Measurements from ENCODE around the gene ROBO3.

Gene ROBO3

DNA sequence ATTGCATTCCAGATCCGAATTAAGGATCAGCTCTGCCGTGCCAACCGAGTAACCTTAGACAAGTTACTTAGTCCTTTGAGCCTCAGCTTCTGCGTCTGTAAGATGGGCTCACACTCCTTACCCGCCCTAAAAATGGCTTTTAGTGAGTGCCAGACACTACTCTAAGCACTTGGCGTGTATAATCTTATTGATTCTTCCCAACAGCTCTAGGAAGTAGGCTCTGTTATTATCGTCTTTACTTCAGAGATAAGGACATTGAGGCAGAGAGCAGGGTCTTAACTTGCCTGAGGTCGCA lies 21.7 kb upstream of the ROBO3 start:
- no peak for DNase-seq

- no peak for DNase-seq
Observed at GRCh38 chr11:124844664-124845079, 20.6 kb upstream of the ROBO3 start.

DNA sequence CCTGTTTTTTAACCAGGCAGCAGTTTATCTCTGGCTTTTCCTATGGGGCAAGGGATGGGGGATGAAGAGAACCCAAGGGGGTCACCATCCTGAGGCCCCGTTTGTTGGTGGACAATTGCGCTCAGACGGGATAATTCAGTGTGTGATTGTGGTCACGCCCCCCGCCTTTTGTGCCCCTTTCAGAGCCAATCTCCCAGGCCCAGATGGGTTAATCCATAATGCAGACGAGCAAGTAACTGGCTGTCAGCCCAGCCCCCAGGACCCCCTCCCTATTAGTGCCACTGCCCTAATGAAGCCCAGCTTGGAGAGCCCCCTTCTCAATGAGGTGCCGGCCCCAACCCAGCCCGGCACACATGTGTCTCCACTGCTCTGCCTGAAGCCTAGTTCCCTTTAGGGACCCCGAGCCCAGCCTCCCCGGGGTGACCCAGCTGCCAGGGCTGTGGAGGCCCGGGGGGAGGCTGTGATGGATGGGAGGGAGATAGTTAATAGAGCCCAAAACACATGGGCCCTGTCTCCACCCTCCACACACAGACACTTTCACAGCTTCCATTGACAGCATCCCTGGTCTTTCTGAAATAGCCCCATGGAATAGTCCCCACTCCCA lies 19.1 kb upstream of the ROBO3 start:
- no peak for DNase-seq

DNA sequence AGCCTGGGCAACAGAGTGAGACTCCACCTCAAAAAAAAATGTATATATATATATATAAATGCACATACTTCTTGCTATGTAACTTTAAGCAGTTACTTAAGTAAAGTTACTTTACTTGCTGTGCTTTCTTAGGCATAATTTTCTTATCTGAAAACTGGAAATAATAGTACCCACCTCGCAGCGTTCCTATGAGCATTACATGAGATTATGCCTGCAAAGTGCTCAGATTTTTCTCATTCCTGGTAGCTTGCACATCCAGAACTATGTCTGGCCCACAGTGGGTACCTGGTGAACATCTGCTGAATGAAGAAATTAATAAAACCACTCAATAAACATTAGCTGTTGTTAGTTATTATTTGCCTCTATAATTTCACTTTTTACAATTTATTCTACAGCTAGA lies 6.1 kb upstream of the ROBO3 start:
- no peak for DNase-seq

DNA sequence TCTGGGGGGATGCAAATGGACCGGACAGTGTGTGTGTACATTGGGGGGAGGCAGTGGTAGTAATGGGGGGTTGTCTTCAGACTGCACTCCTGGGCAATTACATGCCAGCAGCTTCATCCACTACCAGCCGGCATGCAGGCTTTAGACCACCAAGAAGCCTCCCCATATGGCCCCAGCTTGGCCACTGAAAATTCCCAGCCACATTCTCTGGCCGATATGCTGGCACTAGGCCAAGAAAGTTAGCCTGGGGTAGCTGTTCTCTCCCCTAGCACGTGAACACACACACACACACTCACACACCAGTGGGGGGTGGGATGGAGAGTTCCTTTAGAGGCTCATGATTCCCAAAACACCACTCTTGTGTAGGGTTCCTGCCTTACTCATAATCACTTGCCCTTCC lies 3.6 kb upstream of the ROBO3 start:
- DNase-seq: no peak

DNA sequence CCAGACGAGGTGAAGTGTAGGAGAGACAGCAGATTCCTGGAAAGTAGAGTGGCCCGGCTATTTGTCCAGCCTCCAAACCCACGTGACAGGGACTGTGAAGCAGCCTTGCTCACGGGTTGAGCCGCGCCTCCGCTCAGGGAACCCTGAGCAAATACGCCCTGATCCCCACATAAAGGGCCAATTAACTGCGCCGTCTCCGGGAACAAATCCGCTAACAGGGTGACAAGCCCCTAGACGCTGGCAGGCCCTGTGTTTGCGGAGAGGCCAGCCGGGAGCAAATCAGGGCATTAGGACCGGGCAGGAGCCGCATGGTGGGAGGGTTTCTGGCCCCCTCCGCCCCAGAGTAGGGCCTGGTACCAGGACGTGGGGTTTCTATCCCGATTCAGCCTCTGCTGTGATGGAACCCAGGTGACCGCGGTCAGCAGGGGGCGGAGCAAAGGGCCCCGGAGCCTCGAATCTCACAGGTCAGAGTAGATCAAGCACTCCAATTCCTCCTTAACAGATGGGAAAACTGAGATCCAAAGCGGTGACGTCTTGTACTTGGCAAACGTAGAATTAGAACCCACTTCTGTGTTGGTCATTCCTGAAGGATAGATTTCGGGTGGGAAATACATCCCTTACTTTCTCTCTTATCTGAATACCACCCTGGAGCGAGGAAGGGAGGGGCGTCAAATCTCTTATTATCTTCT lies 2.0 kb upstream of the ROBO3 start:
- no peak for DNase-seq

DNA sequence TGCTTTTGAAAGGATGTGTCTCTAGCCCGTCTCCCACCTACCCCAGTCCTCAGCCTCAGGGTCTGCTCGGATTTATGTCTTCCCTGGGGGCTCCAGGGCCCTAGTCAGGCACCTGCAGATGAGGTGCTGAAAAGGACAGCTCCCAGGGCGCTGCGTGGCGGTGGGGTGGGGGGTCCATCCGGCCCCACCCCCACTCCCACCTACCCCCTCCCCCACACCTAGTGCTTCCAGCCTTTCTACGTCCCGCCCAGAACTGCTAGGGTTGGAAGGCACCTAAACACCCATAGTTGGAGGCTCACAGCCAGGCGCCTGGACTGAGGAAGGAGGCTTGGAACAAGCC lies 1.4 kb upstream of the ROBO3 start:
- no peak for DNase-seq

DNA sequence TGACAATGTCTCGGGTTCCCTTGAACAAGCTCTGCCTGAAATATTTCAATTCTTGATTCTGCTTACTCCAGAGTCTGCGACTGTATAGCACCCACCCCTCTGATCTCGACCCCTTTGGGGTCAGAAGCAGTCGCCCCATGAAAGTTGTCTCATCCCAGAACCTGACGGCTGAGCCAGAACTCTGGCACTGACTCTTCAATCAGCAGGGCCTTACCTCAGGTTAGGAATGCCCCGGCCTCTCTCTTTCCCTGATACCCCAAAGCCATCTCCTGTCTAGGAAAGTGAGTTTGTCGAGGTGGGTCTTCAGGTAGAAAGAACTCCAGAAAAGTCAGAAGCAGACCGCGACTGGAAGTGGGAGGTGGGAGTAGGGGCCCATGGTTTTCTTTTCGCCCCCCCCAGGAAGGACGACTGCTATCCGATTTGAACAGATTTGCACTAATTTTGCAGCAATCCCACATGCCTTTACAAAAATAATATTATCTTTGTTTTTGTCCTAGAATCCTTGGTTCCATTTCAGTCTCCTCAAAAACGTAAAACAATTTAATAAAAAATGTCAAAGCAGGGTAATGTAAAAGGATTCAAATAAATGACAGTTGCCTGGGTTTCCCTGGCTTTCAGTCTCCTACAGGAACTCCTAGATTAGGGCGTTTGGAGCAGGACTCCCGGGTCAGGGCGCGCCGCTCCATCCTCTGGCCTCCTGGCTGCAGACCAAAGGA lies 898 bp upstream of the ROBO3 start:
- DNase-seq: no peak

DNA sequence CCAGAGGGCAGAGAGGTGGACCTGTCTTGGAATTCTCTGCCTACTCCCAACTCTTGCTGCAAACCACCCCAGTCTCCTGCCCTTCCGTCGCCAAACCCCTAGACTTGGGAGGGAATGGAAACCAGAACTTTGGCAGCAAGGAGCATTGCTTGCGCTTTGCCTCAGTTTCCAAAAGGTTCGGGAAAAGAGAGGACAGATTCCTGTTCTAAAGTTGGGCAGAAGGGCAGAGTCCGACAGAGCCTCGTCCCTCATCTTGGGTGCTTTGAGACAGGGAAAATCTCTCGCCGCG lies 396 bp upstream of the ROBO3 start:
- DNase-seq: no peak

GRCh38 chr11:124865902-124866851 lies 945 bp downstream of the ROBO3 start:
- DNase-seq: no peak

- peak; percentile 48 for DNase-seq
Observed at GRCh38 chr11:124867700-124868099, 2.5 kb downstream of the ROBO3 start.

- no peak for DNase-seq
Observed at GRCh38 chr11:124868331-124869274, 3.4 kb downstream of the ROBO3 start.

- no peak for DNase-seq
Observed at GRCh38 chr11:124869331-124869730, 4.1 kb downstream of the ROBO3 start.

GRCh38 chr11:124869856-124870387 lies 4.7 kb downstream of the ROBO3 start:
- DNase-seq: no peak

GRCh38 chr11:124870430-124870829 lies 5.2 kb downstream of the ROBO3 start:
- no peak for DNase-seq

- DNase-seq: no peak
Observed at GRCh38 chr11:124872280-124872679, 7.0 kb downstream of the ROBO3 start.

DNA sequence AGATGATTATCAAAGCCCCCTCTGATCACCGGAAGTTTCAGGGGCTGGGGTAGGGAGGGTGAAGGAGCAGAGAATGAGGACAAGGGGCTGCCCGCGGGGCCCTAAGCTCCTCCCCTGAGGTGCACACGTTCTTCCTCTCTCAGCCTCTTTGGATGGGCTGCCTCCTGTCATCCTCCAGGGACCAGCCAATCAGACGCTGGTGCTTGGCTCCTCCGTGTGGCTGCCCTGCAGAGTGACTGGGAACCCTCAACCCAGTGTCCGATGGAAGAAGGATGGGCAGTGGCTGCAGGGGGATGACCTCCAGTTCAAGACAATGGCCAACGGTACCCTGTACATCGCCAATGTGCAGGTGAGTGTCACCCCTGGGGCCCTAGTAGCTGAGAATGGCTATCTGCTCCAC lies 7.5 kb downstream of the ROBO3 start:
- DNase-seq: no peak

DNA sequence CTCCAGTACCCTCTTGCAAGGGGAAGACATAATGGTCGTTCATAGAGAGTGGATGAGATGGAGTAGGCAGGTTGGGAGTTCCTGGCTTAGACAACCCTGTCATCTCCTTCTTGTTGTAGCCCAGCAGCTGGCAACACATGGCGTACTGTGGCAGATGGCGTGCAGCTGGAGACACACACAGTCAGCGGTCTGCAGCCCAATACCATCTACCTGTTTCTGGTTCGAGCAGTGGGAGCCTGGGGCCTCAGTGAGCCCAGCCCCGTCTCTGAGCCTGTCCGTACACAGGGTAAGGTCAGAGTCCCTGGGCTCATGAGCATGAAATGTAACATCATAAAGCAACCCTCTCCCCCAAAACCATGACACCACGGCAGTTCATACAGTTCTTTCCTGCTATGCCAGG lies 8.7 kb downstream of the ROBO3 start:
- no peak for DNase-seq

GRCh38 chr11:124874571-124875255 lies 9.5 kb downstream of the ROBO3 start:
- no peak for DNase-seq

- DNase-seq: no peak
Observed at GRCh38 chr11:124875401-124875800, 10.2 kb downstream of the ROBO3 start.

- peak; percentile 96 for DNase-seq
Observed at GRCh38 chr11:124875943-124876817, 10.9 kb downstream of the ROBO3 start.

Data from right hindlimb (tissue), 1 donor.